IPS-NIHi7 (cell line): Measurements from ENCODE around the gene ARHGEF11.
A peak's percentile ranks its signal among the peaks of the same experiment; 100 is the strongest.
"Not testable (repeated sequence)": the region's sequence is repeated elsewhere in the genome, so short reads cannot be mapped to it uniquely, and the experiment has no call there.

Experiments used
- DNase-seq: peaks from one replicate; pipeline ENCODE4 v3.0.0; 2012; ENCODE audit warnings: mixed read lengths; ENCODE audit errors: extremely low spot score

ARHGEF11 gene, protein sequence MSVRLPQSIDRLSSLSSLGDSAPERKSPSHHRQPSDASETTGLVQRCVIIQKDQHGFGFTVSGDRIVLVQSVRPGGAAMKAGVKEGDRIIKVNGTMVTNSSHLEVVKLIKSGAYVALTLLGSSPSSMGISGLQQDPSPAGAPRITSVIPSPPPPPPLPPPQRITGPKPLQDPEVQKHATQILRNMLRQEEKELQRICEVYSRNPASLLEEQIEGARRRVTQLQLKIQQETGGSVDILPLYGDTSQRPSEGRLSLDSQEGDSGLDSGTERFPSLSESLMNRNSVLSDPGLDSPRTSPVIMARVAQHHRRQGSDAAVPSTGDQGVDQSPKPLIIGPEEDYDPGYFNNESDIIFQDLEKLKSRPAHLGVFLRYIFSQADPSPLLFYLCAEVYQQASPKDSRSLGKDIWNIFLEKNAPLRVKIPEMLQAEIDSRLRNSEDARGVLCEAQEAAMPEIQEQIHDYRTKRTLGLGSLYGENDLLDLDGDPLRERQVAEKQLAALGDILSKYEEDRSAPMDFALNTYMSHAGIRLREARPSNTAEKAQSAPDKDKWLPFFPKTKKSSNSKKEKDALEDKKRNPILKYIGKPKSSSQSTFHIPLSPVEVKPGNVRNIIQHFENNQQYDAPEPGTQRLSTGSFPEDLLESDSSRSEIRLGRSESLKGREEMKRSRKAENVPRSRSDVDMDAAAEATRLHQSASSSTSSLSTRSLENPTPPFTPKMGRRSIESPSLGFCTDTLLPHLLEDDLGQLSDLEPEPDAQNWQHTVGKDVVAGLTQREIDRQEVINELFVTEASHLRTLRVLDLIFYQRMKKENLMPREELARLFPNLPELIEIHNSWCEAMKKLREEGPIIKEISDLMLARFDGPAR (N-terminal part only)

DNA sequence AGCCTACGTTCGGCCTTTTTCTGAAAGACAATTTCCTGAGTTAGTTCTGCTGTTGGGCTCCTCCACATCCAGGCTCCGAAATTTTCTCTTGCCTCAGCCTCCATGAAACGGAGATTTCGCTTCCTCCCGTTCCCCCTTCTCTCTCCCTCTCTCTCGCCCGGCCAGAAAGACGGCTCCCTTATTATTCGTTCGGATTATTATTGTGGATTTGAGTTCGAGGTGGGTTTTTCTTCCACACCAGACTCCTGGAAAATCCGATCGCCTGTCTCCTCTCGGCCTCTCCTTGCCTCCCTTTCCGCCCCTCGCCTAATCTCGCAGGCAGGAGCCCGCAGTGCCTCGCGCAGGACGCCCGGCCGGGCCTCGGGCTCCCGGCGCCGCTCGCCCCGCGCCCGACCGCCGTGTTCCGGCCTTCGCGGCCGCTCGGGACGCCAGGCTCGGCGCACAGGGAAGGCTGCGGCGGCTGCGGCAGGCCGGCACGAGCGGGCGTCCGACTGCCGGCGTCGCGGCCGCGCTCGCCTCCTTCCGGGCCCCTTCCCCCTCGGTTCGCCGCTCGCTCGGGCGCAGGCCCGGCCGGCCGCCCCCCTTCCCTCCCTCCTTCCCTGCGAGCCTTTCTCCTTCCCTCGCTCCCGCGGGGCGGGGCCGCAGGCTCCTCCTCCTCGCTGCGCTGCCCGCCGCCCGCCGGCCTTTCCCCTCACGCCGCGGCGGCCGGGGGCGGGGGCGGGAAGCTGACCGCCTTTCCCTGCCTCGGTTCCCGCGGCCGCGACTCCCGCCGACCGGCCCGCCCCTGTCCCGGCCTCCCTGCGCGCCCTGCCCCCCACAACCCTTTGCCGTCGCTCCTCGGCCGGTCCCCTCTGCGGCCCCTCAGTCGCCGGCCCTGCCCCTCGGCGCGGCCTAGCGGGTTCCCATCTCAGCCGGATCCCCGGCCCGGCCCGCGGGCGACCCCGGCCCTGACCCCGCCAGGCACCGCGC is at the start of gene ARHGEF11:
Gene ARHGEF11 (minus strand): TSS at position 493 of the 969 bp plus-strand sequence. CDS start 1,412 bp downstream, outside the sequence.
- peak; percentile 89 for DNase-seq

DNA sequence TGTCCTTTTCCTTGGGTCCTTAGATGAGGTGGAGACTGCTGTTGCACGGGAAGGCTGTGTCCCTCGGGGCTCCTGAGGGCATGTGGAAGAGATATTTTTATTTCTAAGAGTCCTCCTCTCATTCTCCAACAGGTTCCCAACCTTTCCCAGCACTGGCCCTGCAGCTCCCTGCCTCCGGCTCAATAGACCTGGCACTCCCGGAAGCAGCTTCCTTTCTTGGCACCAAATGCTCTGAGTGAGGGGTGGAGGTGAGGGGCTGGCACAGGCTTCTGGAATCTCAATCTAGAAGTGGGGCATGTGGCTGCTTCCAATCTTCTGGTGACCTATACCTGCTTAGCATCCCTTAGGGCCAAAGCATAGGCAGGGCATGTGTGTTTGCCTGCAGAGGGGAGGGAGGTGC is 49.5 kb upstream of the ARHGEF11 start:
- DNase-seq = no peak

DNA sequence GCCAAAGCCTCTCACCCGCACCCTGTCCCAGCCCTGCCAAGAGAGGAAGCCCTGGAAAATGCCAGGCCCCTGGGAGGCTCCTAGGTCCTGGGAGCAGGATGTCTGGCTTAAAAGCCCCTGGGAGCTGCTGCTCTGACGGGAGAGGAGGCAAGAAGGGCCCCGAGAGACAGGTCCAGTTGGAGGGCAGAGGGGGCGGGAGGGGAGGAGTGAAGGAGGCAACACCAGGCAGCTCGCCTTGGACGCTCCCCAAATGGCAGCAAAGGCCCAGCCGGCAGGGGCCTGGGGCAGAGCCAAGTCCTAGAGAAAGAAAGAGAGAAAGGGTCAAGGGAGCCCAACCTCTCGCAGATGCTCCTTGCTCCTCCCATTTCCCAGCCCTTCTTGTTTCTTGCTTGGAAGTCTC is 47.3 kb upstream of the ARHGEF11 start:
- DNase-seq = no peak

- DNase-seq = no peak
These were observed 46.2 kb upstream of the ARHGEF11 start for GRCh38 chr1:157091668-157092273.

DNA sequence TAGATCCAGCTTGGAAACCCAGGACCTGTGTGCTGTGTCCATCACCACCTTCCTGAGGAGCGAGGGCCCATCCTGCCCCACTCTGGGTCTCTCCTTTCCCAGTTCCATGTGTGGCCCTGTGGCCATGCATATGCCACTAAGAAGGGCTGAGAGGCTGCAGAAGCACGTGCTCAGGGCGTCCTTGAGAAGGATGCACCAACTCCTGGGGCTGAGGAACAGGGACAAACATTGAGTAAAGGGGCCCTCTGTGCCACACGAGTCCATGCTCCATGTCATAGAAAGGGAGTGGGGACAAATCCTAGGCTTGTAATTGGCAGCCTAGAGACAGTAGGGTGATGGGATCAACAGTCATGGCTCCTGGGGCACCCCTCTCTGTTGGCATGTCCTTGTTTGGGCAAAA is 45.6 kb upstream of the ARHGEF11 start:
- DNase-seq = no peak

DNA sequence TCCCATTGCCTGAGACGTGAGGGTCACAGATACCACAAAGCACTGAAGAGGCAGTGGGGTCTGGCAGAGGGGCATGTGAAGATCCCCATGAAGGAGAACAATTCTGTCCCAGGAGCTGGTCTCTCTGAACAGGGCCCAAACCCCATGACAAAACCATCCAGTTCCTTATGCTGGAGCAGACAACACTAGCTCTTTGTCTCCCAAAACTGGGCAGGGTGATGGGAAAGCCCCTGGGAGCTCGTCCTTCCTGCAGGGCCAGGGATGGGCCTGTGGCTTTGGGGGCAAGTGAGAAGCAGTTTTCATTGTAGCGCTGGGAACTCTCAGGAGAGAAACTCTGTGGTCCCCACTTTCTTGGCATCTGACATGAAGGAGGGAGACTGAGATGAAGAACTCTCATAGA is 45.2 kb upstream of the ARHGEF11 start:
- DNase-seq = no peak

DNA sequence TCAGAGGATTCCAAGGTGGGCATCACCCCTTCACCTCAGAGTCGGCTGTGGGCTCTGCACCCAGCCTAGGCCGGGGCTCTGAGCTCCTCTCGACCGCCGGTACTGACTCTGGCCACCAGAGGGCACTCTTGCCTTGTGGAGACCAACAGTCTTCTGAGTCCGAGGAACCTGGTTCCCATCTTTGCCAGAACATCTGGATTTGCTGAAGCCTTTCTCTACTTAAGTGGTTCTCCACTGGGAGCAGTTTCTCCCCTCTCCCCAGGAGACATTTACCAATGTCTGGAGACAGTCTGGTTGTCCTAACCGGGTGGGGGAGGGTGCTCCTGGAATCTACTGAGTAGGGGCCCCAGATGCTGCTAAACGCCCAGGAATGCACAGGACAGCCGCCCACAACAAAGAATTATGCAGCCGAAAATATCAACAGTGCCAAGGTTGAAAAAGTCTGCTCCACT is 44.7 kb upstream of the ARHGEF11 start:
- peak; percentile 93 for DNase-seq

DNA sequence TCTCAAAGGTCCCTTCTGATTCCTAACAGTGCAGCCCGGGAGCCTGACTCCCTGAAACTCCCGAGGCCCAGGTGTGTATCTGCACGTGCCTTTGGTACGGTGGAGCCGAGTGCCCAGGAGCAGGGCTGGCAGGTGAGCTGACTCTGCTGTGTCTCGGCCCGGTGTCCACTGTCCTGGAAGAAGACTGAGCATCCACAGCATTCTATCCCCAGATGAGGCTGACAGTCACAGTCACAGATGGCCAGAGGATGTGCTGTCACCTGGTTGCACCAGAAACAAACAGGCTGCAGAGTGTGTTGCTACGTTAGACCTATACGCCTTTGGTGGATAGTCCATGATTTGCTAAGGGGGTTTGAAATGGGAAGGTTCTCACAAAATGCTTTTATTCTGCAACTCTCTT is 44.2 kb upstream of the ARHGEF11 start:
- no peak for DNase-seq

GRCh38 chr1:157088607-157089006 is 43.1 kb upstream of the ARHGEF11 start:
- no peak for DNase-seq

GRCh38 chr1:157087030-157087429 is 41.5 kb upstream of the ARHGEF11 start:
- DNase-seq = no peak

- DNase-seq = no peak
These were observed 40.8 kb upstream of the ARHGEF11 start for GRCh38 chr1:157086299-157086698.

DNA sequence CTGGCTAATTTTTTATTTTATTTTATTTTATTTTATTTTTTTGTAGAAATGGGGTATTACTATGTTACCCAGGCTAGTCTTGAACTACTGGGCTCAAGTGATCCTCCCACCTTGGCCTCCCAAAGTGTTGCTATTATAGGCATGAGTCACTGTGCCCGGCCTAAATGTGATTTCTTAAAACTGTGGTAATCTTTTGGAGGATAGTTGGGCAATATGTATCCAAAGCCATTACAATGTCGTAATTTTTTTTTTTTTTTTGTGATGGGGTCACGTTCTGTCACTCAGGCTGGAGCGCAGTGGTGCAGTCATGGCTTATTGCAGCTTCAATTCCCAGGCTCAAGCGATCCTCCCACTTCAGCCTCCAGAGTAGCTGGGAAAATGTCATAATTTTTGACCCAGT is 39.9 kb upstream of the ARHGEF11 start:
- no peak for DNase-seq

DNA sequence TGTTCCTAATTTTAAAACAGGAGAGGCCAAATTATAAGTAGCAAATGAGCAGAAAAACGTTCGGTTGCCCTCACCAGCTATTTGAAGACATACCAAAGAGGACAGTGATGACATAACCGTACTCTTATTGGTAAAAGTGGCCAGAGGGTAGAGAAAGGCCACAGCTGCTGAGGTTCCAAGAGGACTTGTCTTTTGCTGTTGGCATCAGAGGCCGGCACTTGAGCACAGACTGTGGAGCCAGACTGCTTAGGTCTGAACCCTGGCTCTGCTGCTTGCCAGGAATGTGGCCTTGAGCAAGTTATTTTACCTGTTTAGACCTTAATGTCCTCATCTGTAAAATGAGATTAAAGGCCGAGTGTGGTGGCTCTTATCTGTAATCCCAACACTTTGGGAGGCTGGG is 39.2 kb upstream of the ARHGEF11 start:
- no peak for DNase-seq

GRCh38 chr1:157081707-157082106 is 36.2 kb upstream of the ARHGEF11 start:
- DNase-seq = no peak

DNA sequence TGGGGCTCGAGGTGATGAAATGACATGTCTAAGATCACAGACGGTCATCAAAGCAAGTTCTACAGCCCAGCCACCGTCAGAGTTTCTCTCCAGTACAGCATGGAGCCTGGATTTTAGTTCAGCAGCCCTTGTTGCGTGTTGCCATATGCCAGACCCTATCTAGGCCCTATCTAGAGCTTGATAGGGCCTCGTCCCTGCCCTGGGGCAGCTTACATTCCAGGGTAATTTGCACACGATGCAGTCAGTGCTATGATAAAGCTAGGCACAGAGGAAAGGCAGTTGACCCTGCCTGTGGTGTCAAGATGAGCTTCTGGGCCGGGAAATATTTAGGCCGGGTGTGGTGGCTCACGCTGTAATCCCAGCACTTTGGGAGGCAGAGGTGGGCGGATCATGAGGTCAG is 35.2 kb upstream of the ARHGEF11 start:
- no peak for DNase-seq

GRCh38 chr1:157077394-157077793 is 31.9 kb upstream of the ARHGEF11 start:
- DNase-seq = no peak

DNA sequence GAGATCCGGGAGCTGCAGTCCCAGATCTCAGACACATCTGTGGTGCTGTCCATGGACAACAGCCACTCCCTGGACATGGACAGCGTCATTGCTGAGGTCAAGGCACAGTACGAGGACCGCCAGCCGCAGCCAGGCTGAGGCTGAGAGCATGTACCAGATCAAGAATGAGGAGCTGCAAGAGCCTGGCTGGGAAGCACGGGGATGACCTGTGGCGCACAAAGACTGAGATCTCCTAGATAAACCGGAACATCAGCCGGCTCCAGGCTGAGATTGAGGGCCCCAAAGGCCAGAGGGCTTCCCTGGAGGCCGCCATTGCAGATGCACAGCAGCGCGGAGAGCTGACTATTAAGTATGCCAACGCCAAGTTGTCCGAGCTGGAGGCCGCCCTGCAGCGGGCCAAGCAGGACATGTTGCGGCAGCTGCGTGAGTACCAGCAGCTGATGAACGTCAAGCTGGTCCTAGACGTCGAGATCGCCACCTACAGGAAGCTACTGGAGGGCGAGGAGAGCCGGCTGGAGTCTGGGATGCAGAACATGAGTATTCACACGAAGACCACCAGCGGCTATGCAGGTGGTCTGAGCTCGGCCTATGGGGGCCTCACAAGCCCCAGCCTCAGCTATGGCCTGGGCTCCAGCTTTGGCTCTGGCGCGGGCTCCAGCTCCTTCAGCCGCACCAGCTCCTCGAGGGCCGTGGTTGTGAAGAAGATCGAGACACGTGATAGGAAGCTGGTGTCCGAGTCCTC is 28.6 kb upstream of the ARHGEF11 start:
- peak; percentile 72 for DNase-seq

DNA sequence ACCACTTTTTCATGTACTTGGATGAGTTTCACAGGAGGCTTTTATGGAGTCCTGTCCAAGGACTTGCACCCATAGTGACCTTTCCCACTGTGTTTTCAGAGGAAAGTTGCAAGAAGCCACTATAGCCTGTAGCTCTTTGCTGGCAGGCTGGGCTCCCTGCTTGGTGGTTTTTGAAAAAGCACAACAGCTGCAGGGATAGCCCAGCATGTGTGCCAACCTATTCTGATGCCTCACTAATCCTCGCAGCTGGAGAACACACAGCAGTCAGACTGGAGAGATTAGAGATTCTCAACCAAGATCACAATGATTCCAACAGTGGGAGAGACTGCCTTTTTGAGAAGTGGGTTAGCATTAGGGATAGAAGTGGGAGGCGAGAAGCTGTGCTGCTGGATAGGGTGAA is 24.1 kb upstream of the ARHGEF11 start:
- DNase-seq = no peak

- DNase-seq = not testable (repeated sequence)
These were observed 13.7 kb upstream of the ARHGEF11 start for GRCh38 chr1:157059241-157059640.

DNA sequence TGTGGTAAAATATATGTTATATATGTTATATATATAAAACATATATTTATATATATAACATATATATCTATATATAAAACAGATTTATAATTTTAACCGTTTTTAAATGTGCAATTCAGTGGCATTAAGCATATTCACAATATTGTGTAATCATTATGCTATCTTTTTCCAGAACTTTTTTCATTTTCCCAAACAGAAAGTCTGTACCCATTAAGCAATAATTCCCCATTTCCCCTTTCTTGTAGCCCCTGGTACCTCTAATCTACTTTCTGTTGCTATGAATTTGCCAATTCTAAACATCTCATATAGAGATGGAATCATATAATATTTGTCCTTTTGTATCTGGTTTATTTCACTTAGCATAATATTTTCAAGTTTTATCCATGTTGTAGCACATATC is 10.7 kb upstream of the ARHGEF11 start:
- DNase-seq = no peak
